NCI-H187 (cell line): ENCODE results near the gene TSPAN2.

Experiments
- DNase-seq, 2 experiments: peaks; one replicate each; lab custom pipeline; 2025; lab: John Stamatoyannopoulos, UW

The TSPAN2 gene

DNA sequence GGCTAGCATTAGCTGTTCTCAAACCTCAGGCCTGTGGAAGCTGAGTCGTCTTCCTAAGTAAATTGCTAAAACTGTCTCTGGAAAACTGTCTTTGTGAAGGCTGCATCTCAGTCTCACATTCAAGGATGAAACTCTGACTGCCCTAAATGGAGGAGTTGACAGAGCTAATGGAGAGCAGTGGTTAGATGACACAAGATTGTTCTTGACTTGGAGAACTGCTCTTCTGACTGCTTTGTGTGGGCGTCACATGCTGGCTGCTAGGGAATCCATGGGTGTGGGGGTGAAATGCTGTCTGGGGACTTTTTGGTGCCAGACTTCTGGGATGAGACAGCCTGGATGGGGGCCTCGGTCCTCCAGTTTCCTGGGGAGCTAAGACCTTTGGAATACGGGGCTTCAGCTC is 24.5 kb upstream of the TSPAN2 start:
- no peak for DNase-seq

DNA sequence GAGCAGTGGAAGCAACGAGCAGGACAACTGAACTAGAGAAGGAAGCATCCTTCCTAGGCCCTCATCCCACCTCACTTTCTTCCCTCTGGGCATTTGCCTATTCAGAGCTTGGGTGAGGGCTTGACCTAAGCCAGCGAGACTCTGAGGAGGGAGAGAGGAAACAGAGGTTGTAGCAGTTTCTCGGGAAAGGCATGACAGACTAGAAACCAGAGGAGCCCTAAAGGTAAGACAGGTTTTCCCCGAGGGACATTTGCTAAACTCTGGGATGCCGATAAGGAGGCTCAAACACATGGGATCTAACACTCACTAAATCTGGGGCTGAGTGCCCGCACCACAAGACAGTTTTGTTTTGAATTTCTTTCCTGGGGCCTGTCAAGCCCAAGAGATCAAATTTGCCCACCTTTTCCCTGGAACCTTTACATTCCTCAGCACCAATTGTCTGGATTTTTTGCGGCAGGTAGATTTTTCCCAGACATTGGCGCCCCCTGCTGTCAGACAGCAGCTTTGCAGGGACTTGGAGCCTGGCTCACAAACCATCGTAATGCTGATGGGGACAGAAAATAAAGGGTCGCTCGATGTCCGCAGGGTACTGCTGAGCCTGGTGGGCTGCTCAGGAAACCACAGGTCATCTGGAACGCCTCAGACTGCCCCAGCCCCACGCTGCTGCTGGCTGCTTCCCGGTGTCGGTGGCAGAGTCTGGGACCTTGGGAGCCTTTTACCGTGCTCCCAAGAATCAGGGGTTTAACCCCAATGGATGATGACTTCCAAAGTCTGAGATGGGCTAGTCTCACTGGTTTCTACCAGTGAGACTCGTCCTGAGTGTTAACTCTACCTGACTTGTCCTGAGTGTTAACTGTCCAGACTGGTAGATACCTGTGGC is 23.4 kb upstream of the TSPAN2 start:
- peak in 1 of 2 experiments; percentile 15 for DNase-seq

DNA sequence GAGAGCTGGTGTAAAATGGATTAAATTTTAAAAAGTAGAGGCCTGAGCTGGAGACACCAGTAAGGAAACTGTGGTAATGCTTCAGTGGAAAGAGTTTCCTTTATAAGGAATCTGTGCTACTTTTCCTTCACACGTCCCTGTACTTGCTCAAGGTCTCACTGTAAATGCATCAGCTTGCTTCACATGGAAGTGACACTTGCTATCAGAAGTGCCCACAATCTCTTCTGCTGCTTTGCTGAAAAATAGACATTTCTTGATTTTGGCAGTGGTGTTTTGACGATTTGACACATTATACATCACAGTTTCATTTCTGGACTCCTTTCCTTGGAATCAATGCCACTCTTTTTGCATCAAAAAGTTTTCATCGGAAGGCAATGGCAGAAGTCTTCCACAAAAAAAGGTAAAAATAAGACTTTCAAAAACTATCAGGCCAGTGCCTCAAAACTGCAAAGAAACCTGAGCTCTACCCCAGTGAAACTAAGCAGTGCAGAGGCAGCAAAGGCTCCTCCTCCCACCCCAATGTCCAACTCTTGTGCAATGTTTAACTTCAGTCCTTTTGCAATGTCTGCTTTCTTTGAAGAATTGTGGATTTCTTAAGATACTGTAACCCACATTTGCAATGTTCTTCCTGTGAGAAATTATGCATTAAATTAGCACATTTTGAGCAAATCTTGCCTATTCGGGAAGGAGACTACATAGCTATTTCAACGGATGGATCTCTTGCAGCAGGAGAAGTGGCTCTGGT is 18.4 kb upstream of the TSPAN2 start:
- DNase-seq: no peak

DNA sequence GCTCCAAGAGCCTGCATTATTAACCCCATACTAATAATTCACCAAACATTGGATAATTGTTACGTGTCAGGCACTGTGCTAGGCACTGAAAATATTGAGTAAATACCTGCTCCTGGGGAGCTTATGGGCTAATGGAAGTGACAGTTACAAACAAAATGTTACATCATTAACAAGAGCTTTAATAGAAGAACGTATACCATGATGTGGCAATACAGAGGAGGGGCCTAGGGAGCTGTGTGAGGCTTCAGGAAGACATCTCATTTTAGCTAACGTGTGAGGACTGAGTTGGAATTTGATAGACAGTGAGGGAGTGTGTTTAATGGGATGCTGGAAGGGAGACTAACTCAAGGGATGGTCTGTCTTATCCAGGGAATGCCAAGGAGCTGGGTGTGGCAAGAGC is 16.5 kb upstream of the TSPAN2 start:
- DNase-seq: no peak

DNA sequence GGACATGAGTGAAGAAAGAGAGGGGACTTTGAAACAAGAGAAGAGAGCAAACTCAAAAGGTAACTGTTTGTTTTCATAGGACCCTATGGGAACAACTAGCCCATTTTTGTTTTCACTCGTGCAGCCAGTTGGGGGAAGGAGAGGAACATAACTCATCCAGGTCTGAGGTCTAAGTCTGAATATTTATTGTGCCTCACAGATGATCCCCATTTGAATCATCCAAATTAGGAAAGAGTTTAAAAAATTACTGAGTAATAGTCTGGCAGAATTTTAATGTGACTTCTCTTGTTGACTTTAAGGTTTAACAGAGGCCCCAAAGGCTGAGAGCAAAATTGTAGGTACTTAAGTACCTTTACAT is 10.4 kb upstream of the TSPAN2 start:
- DNase-seq: no peak

DNA sequence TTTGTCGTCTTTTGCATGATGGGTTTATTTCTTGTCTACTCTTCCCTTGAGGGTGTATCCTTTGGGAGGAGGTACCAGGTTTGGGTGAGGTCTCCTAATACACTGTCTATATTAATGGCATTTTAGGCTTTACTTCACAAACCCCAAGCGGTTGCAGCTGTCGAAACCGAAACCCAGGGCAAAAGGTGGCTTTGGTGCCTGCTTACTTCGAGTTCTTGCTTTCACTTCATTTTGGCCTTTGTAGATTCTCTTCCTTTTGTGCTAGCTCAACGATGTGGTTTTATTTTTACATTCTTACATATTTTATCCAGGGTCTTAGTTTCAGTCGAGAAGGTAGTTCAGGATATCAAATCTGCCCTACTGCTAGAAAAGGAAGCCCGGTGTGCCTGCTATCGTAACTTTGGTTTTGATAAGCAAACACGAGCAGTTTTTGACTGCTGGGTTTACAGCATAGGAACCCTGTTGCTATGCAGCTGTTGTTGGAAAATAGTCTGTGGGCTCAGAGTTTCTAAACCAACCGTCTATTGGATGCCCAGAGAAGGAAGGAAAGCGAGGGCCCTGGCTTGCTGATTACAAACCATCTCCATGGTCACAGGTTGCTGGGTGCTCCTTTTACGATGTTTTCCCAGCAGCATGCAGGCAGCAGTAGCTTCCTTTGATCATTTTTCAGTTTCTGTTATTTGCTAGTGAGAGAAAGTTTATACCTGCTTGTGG is 9.8 kb upstream of the TSPAN2 start:
- no peak for DNase-seq

DNA sequence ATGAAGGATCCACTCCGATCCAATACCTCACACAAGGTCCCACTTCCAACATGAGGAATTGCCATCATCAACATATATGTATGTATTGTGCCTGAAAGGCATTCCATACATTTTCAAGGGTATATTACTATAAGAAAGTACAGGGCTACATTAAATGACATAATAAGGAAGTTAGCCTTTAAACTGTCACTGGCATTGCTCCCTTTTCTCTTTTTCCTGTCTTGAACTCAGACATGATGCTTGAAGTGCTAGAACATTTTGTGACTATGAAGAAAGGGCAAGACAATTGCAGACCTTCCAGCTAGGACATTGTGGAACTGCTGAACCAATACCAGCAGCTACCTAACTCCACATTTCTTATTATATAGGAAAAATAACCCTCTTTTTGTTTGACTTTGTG is 2.9 kb upstream of the TSPAN2 start:
- DNase-seq: no peak

DNA sequence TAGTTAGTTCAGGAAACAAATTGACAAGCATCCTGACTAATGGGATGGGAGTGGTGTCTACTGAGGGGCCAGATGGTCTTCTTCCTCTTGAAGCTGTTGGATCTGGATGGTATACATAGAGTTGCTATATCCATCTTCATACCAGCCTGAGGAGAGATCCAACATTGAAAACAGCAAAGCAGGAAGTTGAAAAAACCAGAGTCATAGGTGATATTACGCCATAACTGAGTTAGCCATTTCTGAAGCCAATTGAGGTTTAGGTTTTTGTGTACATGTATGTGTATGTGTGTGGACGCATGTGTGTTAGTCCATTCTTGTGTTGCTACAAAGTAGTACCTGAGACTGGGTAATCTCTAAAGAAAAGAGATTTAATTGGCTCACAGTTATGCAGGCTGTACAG is 2.3 kb upstream of the TSPAN2 start:
- DNase-seq: no peak

DNA sequence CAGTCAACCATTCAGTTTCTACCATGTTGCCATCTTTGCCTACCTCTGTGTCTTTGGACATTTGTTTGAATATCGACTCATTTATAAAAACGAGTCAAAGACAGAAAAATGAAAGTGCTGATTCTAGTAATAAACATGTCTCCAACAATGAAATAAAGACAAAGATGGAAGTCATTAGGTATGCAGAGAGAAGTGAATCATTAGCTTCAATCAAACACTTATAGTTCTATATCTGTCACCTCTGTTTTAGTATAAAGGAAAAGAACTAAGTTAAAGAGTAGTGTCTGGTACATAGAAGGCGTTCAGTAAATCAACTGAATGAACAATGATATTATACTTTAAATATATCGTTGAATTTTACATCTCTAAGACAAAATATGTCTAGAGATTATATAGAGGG is 1.7 kb upstream of the TSPAN2 start:
- no peak for DNase-seq

DNA sequence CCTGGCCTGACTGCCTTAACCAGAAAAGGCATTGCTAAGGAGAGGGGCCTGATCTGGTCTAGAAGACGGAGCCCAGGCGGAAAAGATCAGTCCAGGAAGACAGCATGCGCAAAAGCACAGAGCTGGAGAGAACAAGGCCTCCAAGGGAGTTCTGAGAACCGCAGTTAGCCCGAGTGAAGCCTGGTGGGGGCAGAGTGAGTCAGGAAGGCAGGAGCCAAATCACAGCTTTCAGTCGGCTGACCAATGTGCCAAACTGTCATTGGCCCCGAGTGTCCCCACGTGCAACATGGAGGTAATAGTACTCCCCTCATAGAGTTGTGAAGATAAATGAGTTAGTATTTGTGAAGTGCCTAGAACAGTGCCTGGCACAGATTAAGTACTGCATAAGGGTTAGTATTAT is 1.2 kb upstream of the TSPAN2 start:
- DNase-seq: no peak

DNA sequence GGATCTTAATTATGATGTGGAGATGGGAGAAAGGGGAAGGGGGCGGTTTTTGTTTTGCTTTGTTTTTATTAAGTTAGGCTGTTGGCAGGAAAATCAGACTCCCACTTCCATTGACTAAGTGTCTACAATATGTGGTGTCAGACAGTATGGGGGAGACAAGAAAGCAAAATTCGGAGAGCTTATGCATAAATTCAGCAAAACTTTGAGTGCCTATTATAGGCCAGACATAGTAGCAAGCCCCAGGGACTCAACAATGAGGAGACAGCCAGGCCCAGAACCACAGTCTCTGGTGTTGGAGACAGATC is 835 bp upstream of the TSPAN2 start:
- no peak for DNase-seq

DNA sequence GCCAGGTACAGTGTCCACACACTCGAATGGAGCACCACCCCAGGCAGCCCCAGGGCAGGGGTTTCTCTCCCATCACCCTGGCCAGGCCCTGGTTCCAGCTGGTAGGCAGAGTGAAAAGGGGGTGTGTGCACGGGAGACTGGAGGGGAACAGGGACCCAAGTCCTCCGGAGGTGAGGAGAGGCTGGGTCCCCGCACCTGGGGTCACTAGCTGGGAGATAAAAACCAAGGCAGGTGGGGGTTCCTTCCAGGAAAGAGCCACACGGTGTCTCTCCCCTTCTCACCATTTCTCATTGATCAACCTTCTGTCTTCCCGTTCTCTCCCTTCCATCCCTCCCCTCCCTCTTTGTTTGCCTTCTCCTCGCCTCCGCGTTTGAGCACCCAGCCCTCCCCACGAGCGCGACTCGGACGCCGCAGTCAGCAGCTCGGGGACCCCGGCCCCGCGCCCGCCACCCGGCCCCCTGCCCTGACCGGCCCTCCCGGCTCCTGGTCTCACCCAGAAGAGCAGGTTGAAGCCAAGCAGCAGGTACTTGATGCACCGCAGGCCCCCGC is 358 bp downstream of the TSPAN2 start:
- no peak for DNase-seq

DNA sequence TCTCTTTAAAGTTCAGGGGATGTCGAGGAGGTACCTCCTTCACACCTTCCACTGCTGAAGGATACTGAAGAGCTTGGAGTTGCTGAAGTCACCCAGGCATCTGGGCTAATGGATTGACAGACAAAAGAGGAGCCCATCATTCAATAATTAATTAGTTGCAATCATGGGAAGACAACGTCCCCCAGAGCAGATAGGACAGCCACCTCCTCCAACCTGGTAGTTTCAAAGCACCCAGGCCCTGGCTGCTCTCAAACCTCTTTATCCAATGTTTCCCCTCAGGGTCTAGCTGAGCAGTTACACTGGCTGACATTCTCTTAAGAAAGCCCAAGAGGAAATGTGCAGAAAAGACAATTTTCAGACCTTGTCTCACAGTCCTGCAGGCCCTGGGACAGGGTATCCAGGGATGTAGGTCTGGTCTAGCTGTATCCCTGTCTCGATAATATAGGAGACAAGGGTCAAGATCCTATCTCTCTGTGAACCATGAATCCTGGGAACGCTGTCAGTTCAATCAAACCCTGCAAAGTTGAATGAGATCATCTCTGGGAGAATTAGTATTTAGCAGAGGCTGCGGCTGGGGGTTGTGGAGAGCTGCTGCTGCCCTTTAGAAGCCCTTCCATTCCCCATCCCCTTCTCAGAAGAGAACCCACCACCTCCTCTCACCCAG is 1.1 kb downstream of the TSPAN2 start:
- DNase-seq: no peak

DNA sequence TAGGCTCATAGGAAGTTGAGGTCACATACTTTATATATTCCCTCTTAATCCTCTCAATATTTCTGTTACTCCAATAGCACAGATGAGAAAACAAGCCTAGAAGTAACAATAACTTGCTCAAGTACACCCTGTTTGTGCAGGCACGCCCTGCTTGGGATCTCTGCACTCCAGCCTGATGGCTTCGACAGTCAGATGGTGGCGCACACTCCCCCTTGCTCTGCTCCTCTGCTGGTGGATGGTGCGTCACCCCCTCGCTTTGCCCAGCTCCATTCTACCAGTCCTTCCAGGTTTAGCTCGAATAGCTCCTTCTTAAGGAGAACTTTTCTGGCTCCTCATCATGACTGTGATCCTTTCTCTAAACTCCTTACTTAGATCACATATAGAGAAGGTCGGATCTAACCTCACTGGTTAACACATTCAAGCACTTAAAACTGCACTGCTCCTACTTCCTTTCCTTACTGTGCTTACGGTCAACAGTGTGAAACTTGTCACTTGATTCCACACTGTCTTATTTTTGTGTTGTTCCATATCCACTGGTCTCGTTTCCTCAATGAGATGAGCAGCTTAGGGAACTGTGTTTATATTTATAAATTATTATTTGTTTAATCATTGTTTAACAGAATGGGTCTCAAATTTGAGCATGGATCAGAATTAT is 3.0 kb downstream of the TSPAN2 start:
- DNase-seq: no peak

DNA sequence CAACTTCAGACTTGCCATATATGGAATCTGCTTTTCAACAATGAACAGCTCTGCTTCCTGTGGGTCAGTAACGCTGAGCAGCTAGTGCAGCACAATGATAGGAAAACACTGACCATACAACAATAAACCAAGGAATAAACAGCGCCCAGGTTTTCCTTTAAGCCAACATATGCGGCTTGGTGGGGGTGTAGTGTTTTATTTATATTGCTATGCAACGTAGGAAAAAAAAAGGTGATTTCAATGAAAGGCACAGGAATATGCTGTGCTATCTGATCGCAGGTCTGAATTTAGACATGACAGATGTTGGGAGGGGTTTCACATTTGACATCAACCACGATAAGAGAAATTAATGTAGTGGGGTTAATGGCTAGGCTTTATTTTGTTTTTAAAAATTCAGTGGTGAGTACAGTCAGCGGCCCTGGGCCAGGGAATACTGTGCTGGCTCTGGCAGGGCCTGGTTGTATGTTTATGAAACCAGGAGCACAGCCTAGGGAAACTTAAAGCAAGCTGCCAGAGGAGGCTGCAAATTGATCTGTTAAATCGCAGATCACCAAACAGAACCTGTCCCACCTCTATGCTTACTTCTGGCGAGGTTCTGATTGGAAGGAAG is 4.3 kb downstream of the TSPAN2 start:
- no peak for DNase-seq

DNA sequence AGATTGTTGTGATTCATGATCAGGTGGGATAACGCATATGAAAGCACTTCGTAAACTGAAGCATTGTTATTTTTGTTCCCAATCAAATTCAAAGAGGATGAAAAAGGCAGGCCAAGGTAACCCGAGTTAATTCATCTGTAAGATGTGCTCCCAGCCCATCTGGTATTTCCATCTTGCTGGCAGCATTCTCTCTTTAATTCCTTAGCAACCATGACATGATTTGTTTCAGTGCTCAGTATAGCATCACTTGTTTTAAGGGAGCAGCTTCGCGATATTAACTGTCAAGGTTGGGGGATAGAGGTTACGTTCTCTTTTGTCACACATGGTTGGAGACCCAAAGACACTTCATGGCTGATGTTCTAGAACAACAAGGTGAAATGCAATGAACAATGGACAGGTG is 6.4 kb downstream of the TSPAN2 start:
- DNase-seq: no peak

DNA sequence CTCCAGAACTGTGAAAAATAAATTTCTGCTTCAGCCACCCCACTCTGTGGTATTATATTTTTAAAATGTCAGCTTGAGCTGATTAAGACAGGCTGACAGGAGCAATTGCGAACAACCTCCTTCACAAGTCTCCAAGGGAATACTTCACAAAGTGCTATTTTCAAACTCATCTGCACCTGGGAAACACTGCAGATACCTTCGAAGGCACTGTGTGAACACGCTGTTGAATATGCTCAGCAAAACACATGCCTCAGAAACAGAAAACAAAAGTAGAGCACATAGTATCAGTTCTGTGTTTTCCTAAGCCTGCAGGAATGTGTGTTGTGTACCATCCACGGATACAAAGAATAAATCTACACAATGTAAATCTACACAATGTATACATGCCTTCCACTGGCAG is 10.6 kb downstream of the TSPAN2 start:
- no peak for DNase-seq

DNA sequence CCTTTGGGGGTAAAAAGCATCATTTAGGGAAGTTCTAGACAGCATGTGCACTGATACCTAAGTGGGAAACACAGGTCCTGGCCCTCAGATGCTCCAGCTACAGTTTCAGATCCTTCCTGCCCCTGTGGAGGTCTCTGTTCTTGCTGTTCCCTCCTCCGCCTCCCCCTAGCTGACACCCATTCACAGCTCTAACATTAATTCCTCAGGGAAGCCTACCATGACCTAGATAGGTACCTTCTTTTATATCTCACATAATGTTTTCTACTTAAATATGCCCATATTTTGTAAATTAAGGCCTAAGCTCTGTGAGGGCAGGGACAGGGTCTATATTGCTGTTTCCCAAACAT is 11.3 kb downstream of the TSPAN2 start:
- DNase-seq: no peak

DNA sequence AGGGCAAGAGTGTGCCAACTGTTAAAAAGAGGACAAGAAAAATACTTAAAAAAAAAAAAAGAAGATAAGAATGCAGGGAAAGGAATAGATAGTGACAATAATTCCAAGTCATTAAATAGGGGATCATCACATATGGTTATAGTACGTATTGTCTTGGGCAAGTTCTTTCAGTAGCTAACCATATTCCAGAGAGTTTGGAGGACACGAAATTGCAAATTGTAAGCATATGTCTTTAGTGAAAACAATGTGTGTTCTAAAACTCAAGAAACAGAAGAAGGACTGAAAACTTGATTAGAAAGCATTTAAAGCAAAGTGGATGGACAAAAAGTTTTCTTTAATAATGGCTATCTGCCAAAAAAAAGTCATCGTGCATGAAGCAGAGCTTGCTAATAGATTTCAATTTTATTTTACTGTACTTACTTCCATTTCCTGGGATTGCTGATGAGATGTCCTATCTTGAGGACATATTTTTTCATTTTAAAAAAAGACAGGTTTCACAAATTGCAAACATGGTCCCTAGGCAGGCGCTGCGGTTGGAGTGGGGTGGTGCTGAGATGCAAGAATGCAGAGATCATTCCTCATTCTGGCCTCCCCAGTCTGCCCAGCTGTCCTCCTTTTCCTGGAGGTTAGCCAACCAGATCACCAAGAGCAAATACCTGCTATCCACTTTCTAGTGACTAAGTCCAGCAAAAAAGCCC is 11.9 kb downstream of the TSPAN2 start:
- DNase-seq: no peak

DNA sequence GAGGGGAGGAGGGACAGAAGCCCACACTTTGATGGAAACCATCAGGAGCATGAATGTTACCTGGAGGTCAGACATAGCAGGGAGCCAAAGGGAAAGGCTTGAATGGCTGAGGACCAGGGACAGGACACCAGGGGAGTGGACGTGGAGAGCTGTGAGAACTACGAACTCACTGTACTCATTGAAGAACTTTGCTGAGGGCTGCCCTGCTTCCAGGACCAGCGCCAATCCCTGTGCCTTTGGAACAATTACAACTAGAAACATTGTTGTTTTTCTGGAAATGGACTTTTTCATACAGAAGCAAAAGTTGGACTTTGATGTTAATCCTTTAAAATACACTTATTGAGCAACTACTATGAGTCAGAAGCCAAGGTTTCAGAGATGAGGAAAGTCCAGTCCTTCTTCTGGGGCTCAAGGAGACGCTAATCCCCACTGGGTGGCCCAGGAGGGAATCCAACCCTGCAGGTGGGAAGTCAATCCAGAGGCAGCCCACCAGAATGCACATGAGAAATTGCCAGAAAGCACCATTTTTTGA is 12.9 kb downstream of the TSPAN2 start:
- no peak for DNase-seq
